Vagina (tissue), 2 donors: ENCODE measurements around the gene ZNF207.

Source experiments
- POLR2A ChIP-seq, 2 donors: fragments of 450-650 bp; IDR thresholded peaks; one replicate each; pipeline ENCODE4 v1.6.1; 2017; ENCODE audit warnings: antibody characterized with exemption in 2 of 2, mild to moderate bottlenecking in 2 of 2, moderate library complexity in 2 of 2
- POLR2AphosphoS5 ChIP-seq, 2 donors: sonication (generic); formaldehyde crosslinking; IDR thresholded peaks; one replicate each; pipeline ENCODE4 v1.9.0; 2017; ENCODE audit warnings: antibody characterized with exemption in 2 of 2, mild to moderate bottlenecking in 2 of 2, low read depth in 1 of 2; ENCODE audit not compliant: insufficient read depth in 1 of 2
- TF ChIP-seq, protein P1 (sequence below), 3 experiments: fragments of 450-650 bp in 2 of 3; fragments of 200-600 bp in 1 of 3; sonication (generic) in 1 of 3; IDR thresholded peaks; one replicate each; pipeline ENCODE4 v1.5.1; 2017 to 2019; ENCODE audit warnings: antibody characterized with exemption in 3 of 3, mild to moderate bottlenecking in 2 of 3, moderate library complexity in 2 of 3

DNA sequence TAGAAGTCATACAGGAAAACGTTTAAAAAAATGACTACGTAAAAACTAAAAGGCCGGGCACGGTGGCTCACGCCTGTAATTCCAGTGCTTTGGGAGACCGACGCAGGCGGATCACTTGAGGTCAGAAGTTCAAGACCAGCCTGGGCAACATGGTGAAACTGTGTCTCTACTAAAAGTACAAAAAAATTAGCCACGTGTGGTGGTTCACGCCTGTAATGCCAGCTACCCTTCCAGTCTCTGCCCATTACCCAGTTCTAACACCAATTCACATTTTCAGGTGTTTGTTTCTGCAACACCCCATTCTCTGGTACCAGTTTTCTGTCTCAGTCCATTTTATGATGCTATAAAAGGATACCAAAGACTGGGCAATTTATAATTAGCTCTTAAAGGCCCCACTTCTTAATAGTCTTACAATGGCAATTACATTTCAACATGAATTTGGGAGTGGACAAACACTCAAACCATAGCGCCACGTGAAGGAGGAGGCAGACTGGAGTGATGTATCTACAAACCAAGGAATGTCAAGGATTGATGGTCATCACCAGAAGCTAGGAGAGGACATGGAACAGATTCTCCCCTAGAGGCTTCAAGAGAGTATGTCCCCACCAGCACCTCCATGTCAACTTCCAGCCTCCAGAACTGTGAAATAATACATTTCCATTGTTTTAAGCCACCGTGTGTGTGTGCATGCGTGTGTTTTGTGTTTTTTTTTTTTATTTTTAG lies 7.2 kb upstream of the ZNF207 start:
- TF ChIP-seq, protein P1, sequence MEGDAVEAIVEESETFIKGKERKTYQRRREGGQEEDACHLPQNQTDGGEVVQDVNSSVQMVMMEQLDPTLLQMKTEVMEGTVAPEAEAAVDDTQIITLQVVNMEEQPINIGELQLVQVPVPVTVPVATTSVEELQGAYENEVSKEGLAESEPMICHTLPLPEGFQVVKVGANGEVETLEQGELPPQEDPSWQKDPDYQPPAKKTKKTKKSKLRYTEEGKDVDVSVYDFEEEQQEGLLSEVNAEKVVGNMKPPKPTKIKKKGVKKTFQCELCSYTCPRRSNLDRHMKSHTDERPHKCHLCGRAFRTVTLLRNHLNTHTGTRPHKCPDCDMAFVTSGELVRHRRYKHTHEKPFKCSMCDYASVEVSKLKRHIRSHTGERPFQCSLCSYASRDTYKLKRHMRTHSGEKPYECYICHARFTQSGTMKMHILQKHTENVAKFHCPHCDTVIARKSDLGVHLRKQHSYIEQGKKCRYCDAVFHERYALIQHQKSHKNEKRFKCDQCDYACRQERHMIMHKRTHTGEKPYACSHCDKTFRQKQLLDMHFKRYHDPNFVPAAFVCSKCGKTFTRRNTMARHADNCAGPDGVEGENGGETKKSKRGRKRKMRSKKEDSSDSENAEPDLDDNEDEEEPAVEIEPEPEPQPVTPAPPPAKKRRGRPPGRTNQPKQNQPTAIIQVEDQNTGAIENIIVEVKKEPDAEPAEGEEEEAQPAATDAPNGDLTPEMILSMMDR (IDR thresholded peaks at IDR 0.05): no peak
- TF ChIP-seq POLR2A (IDR thresholded peaks at IDR 0.05): no peak
- TF ChIP-seq POLR2AphosphoS5 (IDR thresholded peaks at IDR 0.05; ENCODE audit: insufficient read depth in 1 of 2, low read depth in 1 of 2): no peak
